ENCODE results near the gene P2RX5.
A peak's percentile ranks its signal among the peaks of the same experiment; 100 is the strongest.
"Not testable (repeated sequence)": the region's sequence is repeated elsewhere in the genome, so short reads cannot be mapped to it uniquely, and the experiment has no call there.

P2RX5 gene

DNA sequence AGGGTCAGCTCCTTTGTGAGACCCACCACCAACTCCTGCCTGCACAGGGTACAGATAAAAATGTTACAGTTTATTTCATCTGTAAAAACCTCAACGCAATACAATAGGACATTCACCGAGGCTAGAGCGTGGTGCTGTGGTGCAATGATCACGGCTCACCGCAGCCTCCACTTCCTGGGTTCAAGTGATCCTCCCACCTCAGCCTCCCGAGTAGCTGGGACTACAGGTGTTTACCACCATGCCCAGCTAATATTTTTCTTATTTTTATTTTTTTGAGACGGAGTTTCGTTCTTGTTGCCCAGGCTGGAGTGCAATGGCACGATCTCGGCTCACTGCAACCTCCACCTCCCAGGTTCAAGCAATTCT, 38.9 kb upstream of the P2RX5 start:
- H3K4me3 ChIP-seq (ENCODE audit: low read depth, low read length); H3K36me3 ChIP-seq (ENCODE audit: control insufficient read depth in 2 of 2, insufficient read depth in 1 of 2, low read length in 2 of 2); H3K9me3 ChIP-seq (ENCODE audit: control insufficient read depth, insufficient read depth, low read depth, low read length); H3K4me1 ChIP-seq (ENCODE audit: control insufficient read depth, insufficient read depth, low read length); H3K27ac ChIP-seq (ENCODE audit: extremely low read depth, low read depth, low read length): not testable (repeated sequence)
- CTCF ChIA-PET: interaction anchor here (0.6 to 9.6 kb wide), 23 partner anchors 11 to 340 kb away, joined by 3 to 172 read pairs (median 4); partner anchors contain the start of genes HASPIN and NCBP3
- POLR2A ChIA-PET: interaction anchor here (1.5 kb wide), 1 partner anchor 11 kb away, joined by 6 read pairs; the partner anchor contains the start of gene HASPIN

DNA sequence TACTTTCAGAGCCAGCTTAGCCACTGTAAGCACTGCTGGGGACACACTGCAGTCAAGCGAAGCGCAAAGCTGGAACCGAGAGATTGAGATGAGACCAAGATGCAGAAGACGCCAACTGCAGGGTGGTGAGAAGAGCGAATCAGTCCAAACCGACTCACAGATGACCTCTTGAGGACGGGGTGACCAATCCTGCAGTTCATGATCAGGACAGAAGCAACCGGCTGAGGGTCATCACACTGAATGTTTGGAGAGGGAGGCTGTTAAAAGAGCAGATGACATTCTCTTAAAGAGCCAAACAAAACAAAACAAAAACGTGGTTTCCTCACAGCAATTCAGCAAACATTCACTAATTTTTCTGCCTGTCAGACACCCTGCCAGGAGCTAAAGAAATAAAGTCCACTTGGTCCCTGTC, 36.3 kb upstream of the P2RX5 start:
- Histone ChIP-seq H3K27ac (ENCODE audit: extremely low read depth, low read depth, low read length) (no peak overlapping the region), H3K4me1 (ENCODE audit: control insufficient read depth, insufficient read depth, low read length) (no peaks in the 10 kb centered on the region), H3K36me3 (ENCODE audit: control insufficient read depth in 2 of 2, insufficient read depth in 1 of 2, low read length in 2 of 2) (peaks cover 14% of the 10 kb centered on the region in 2 experiments), H3K9me3 (ENCODE audit: control insufficient read depth, insufficient read depth, low read depth, low read length) (no peaks in the 10 kb centered on the region), H3K4me3 (ENCODE audit: low read depth, low read length) (no peak overlapping the region)
- CTCF ChIA-PET: interaction anchor here (0.6 to 9.6 kb wide), 6 partner anchors 8 to 669 kb away, joined by 3 to 172 read pairs (median 12); partner anchors contain the start of genes HASPIN and NCBP3
- TF ChIP-seq ZBTB20 (tag by site-specific recombination; IDR thresholded peaks at IDR 0.05) (no peak), ZBTB17 (tag by site-specific recombination; IDR thresholded peaks at IDR 0.05) (peak; percentile 13; the same call in 1 of the 2 replicates)
- POLR2A ChIA-PET: no interaction called here

DNA sequence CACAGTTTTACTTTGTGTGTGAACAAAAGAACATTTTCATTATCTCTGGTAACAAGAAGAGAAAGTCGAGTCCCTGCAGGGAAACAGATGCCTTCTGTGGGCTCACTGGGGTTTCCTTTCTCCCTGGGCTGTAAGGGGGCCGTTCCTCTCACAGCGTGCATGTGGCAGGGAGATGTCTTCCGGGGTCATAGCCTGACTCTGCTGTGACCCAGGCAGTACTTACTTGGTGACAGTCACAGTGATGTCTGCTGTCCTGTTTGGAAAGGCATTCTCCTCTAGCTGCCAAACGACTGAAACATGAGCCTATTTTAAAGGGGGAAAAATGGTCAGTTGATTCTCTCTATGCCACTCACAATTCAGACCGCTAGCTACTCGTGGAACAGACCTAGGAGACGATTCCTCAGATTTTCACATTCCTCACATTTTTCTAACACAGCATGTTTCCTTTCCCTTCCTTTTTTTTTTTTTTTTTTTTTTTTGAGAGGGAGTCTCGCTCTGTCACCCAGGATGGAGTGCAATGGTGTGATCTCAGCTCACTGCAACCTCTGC, 35.0 kb upstream of the P2RX5 start:
- ChIA-PET POLR2A (interaction anchor here (0.6 to 1.1 kb wide), 2 partner anchors 24 to 116 kb away, joined by 3 read pairs; no protein-coding TSS in a partner anchor), CTCF (interaction anchor here (0.7 to 1.7 kb wide), 2 partner anchors 97 to 344 kb away, joined by 3 to 4 read pairs; no protein-coding TSS in a partner anchor)
- Histone ChIP-seq H3K9me3 (ENCODE audit: control insufficient read depth, insufficient read depth, low read depth, low read length) (no peaks in the 10 kb centered on the region), H3K4me1 (ENCODE audit: control insufficient read depth, insufficient read depth, low read length) (no peaks in the 10 kb centered on the region), H3K4me3 (ENCODE audit: low read depth, low read length) (no peak overlapping the region), H3K27ac (ENCODE audit: extremely low read depth, low read depth, low read length) (no peak overlapping the region), H3K36me3 (ENCODE audit: control insufficient read depth in 2 of 2, insufficient read depth in 1 of 2, low read length in 2 of 2) (peaks cover 24 to 26% of the 10 kb centered on the region in 2 experiments)
- TF ChIP-seq ZNF510 (tag by site-specific recombination; IDR thresholded peaks at IDR 0.05; ENCODE audit: insufficient replicate concordance) (no peak), ZNF10 (tag by site-specific recombination; IDR thresholded peaks at IDR 0.05) (no peak), SP3 (tag by site-specific recombination; IDR thresholded peaks at IDR 0.05) (no peak), ZNF155 (tag by site-specific recombination; IDR thresholded peaks at IDR 0.05) (no peak), ZNF555 (tag by site-specific recombination; conservative IDR thresholded peaks at IDR 0.05) (no peak), YY1 (tag by site-specific recombination; IDR thresholded peaks at IDR 0.05) (no peak), HOXA7 (CRISPR knock-in tag; IDR thresholded peaks at IDR 0.05; ENCODE audit: borderline replicate concordance) (no peak), ZNF571 (tag by site-specific recombination; IDR thresholded peaks at IDR 0.05) (no peak), SALL2 (tag by site-specific recombination; IDR thresholded peaks at IDR 0.05; ENCODE audit: borderline replicate concordance) (no peak), ZNF707 (tag by site-specific recombination; IDR thresholded peaks at IDR 0.05) (no peak), ZBTB20 (tag by site-specific recombination; IDR thresholded peaks at IDR 0.05) (no peak), ZNF391 (tag by site-specific recombination; IDR thresholded peaks at IDR 0.05; ENCODE audit: borderline replicate concordance, low read depth) (no peak), ZNF560 (tag by site-specific recombination; IDR thresholded peaks at IDR 0.05; ENCODE audit: borderline replicate concordance) (no peak), ZBTB17 (tag by site-specific recombination; IDR thresholded peaks at IDR 0.05) (peak; percentile 29; the same call in 1 of the 2 replicates), ZNF416 (tag by site-specific recombination; IDR thresholded peaks at IDR 0.05) (no peak), ZNF600 (tag by site-specific recombination; IDR thresholded peaks at IDR 0.05) (no peak), PRDM1 (tag by site-specific recombination; IDR thresholded peaks at IDR 0.05) (0 out of 2 replicates have a peak, but pooled peaks have one; percentile 11), ZNF223 (tag by site-specific recombination; IDR thresholded peaks at IDR 0.05) (no peak), ZNF514 (tag by site-specific recombination; IDR thresholded peaks at IDR 0.05) (no peak)
- TF ChIP-seq, protein P1, sequence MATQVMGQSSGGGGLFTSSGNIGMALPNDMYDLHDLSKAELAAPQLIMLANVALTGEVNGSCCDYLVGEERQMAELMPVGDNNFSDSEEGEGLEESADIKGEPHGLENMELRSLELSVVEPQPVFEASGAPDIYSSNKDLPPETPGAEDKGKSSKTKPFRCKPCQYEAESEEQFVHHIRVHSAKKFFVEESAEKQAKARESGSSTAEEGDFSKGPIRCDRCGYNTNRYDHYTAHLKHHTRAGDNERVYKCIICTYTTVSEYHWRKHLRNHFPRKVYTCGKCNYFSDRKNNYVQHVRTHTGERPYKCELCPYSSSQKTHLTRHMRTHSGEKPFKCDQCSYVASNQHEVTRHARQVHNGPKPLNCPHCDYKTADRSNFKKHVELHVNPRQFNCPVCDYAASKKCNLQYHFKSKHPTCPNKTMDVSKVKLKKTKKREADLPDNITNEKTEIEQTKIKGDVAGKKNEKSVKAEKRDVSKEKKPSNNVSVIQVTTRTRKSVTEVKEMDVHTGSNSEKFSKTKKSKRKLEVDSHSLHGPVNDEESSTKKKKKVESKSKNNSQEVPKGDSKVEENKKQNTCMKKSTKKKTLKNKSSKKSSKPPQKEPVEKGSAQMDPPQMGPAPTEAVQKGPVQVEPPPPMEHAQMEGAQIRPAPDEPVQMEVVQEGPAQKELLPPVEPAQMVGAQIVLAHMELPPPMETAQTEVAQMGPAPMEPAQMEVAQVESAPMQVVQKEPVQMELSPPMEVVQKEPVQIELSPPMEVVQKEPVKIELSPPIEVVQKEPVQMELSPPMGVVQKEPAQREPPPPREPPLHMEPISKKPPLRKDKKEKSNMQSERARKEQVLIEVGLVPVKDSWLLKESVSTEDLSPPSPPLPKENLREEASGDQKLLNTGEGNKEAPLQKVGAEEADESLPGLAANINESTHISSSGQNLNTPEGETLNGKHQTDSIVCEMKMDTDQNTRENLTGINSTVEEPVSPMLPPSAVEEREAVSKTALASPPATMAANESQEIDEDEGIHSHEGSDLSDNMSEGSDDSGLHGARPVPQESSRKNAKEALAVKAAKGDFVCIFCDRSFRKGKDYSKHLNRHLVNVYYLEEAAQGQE (tag by site-specific recombination; IDR thresholded peaks at IDR 0.05): no peak
- TF ChIP-seq, protein P2, sequence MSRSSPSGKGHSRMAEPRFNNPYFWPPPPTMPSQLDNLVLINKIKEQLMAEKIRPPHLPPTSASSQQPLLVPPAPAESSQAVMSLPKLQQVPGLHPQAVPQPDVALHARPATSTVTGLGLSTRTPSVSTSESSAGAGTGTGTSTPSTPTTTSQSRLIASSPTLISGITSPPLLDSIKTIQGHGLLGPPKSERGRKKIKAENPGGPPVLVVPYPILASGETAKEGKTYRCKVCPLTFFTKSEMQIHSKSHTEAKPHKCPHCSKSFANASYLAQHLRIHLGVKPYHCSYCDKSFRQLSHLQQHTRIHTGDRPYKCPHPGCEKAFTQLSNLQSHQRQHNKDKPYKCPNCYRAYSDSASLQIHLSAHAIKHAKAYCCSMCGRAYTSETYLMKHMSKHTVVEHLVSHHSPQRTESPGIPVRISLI (tag by site-specific recombination; IDR thresholded peaks at IDR 0.05): no peak
- TF ChIP-seq, protein P3, sequence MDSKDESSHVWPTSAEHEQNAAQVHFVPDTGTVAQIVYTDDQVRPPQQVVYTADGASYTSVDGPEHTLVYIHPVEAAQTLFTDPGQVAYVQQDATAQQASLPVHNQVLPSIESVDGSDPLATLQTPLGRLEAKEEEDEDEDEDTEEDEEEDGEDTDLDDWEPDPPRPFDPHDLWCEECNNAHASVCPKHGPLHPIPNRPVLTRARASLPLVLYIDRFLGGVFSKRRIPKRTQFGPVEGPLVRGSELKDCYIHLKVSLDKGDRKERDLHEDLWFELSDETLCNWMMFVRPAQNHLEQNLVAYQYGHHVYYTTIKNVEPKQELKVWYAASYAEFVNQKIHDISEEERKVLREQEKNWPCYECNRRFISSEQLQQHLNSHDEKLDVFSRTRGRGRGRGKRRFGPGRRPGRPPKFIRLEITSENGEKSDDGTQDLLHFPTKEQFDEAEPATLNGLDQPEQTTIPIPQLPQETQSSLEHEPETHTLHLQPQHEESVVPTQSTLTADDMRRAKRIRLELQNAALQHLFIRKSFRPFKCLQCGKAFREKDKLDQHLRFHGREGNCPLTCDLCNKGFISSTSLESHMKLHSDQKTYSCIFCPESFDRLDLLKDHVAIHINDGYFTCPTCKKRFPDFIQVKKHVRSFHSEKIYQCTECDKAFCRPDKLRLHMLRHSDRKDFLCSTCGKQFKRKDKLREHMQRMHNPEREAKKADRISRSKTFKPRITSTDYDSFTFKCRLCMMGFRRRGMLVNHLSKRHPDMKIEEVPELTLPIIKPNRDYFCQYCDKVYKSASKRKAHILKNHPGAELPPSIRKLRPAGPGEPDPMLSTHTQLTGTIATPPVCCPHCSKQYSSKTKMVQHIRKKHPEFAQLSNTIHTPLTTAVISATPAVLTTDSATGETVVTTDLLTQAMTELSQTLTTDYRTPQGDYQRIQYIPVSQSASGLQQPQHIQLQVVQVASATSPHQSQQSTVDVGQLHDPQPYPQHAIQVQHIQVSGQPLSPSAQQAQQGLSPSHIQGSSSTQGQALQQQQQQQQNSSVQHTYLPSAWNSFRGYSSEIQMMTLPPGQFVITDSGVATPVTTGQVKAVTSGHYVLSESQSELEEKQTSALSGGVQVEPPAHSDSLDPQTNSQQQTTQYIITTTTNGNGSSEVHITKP (tag by site-specific recombination; IDR thresholded peaks at IDR 0.05): peak; percentile 83

All from HEK293 (cell line).